H1 (cell line): Measurements from ENCODE around the gene SRGAP2C. TPM values are rescaled to one million over a fixed set of nuclear protein-coding genes. Genes with fewer than 3 reads are reported as not detected.
"Not testable (repeated sequence)": the region's sequence is repeated elsewhere in the genome, so short reads cannot be mapped to it uniquely, and the experiment has no call there.

Experiments
- CTCF ChIA-PET: fragments of 300-600 bp; sonication (Branson Sonifier 250); formaldehyde crosslinking; loops from one replicate; lab custom pipeline; 2021; ENCODE audit not compliant: partially characterized antibody; lab: Charles Lee
- POLR2A ChIA-PET: fragments of 300-600 bp; sonication (Branson Sonifier 250); formaldehyde crosslinking; loops from one replicate; lab custom pipeline; 2021; ENCODE audit warnings: inconsistent platforms; ENCODE audit not compliant: partially characterized antibody; lab: Charles Lee
- DNase-seq, 2 experiments: peaks; one replicate each; pipeline versions ENCODE4 v3.0.0 to v3.0.0-alpha.2; 2010 to 2022; ENCODE audit warnings: low spot score in 2 of 2, low read depth in 1 of 2, mixed read lengths in 1 of 2
- FAIRE-seq: peaks from 2 replicates; lab custom pipeline; 2011; peaks lifted over from hg19 to GRCh38; lab: Jason Lieb, UNC
- H2AFZ ChIP-seq: 2 replicates; pipeline ENCODE4 v1.8.1; 2012; ENCODE audit warnings: low read length, inconsistent platforms
- H2AK5ac ChIP-seq: 2 replicates; pipeline ENCODE4 v1.6.1; 2013; ENCODE audit warnings: low read depth, low read length
- H2BK120ac ChIP-seq: replicated peaks from 2 replicates; pipeline ENCODE3; 2013; ENCODE audit warnings: low read depth, low read length, inconsistent platforms
- H2BK12ac ChIP-seq: 2 replicates; pipeline ENCODE4 v1.6.1; 2013; ENCODE audit warnings: low read depth, low read length
- H2BK15ac ChIP-seq: 2 replicates; pipeline ENCODE4 v1.6.1; 2013; ENCODE audit warnings: low read length
- H2BK20ac ChIP-seq: 2 replicates; pipeline ENCODE4 v1.6.1; 2013; ENCODE audit warnings: low read length
- H2BK5ac ChIP-seq: 2 replicates; pipeline ENCODE4 v1.6.1; 2013; ENCODE audit warnings: low read depth, low read length
- H3K14ac ChIP-seq: 2 replicates; pipeline ENCODE4 v1.6.1; 2013; ENCODE audit warnings: inconsistent platforms; ENCODE audit not compliant: insufficient read length
- H3K18ac ChIP-seq: 2 replicates; pipeline ENCODE4 v1.6.1; 2013; ENCODE audit warnings: low read length; ENCODE audit errors: extremely low read depth
- H3K23ac ChIP-seq: 2 replicates; pipeline ENCODE4 v1.6.1; 2013; ENCODE audit warnings: inconsistent platforms; ENCODE audit not compliant: insufficient read length
- H3K23me2 ChIP-seq: 2 replicates; pipeline ENCODE4 v1.6.1; 2013; ENCODE audit warnings: low read depth, low read length
- H3K27ac ChIP-seq: 2 replicates; pipeline ENCODE4 v1.6.1; 2011; ENCODE audit warnings: low read depth, low read length, inconsistent platforms
- H3K27me3 ChIP-seq, 4 experiments: replicated peaks in 1 of 4; 1 replicate in 1 of 4; 2 replicates in 3 of 4; pipeline versions ENCODE4 v1.6.1 to v1.8.1; 2011 to 2013; ENCODE audit warnings: low read length in 3 of 4, mild to moderate bottlenecking in 3 of 4, inconsistent platforms in 2 of 4, mixed read lengths in 2 of 4, moderate library complexity in 1 of 4; ENCODE audit not compliant: control insufficient read depth in 3 of 4, insufficient read depth in 3 of 4; ENCODE audit errors: extremely low read depth in 1 of 4
- H3K36me3 ChIP-seq, 4 experiments: 2 replicates each; pipeline versions ENCODE4 v1.6.1 to v1.8.1; 2011 to 2013; ENCODE audit warnings: mild to moderate bottlenecking in 4 of 4, low read length in 3 of 4, moderate library complexity in 2 of 4, control low read depth in 1 of 4, inconsistent platforms in 1 of 4; ENCODE audit not compliant: insufficient read depth in 4 of 4, control insufficient read depth in 2 of 4
- H3K4ac ChIP-seq: replicated peaks from 2 replicates; pipeline ENCODE3; 2013; ENCODE audit warnings: low read length, low read depth, mixed read lengths, inconsistent platforms; ENCODE audit not compliant: insufficient read length
- H3K4me1 ChIP-seq, 4 experiments: replicated peaks in 1 of 4; 1 replicate in 1 of 4; 2 replicates in 3 of 4; pipeline versions ENCODE4 v1.6.1 to v1.8.1; 2011 to 2013; ENCODE audit warnings: low read length in 3 of 4, inconsistent platforms in 2 of 4, mixed read lengths in 1 of 4; ENCODE audit not compliant: insufficient read depth in 4 of 4, control insufficient read depth in 3 of 4
- H3K4me2 ChIP-seq, 2 experiments: 2 replicates each; pipeline versions ENCODE4 v1.6.1 to v1.8.1; 2011 to 2013; ENCODE audit warnings: low read depth in 2 of 2, low read length in 2 of 2, control low read depth in 1 of 2, inconsistent platforms in 1 of 2, mild to moderate bottlenecking in 1 of 2; ENCODE audit not compliant: insufficient read depth in 1 of 2
- H3K4me3 ChIP-seq, 4 experiments: fragments of 200-600, 300-600 bp in 1 of 4; sonication (generic), shearing (Covaris generic), sonication (Bioruptor Twin) in 1 of 4; 2 replicates each; pipeline versions ENCODE4 v1.5.1 to v1.8.1; 2011 to 2016; ENCODE audit warnings: low read length in 4 of 4, low read depth in 3 of 4, control low read depth in 2 of 4, inconsistent platforms in 2 of 4, mild to moderate bottlenecking in 2 of 4, mixed read lengths in 1 of 4, moderate library complexity in 1 of 4; ENCODE audit not compliant: insufficient read depth in 2 of 4; ENCODE audit errors: extremely low read depth in 1 of 4
- H3K56ac ChIP-seq: replicated peaks from 2 replicates; pipeline ENCODE3; 2013; ENCODE audit warnings: low read depth, mild to moderate bottlenecking, mixed read lengths, low read length, inconsistent platforms; ENCODE audit not compliant: insufficient read length
- H3K79me1 ChIP-seq: 2 replicates; pipeline ENCODE4 v1.6.1; 2013; ENCODE audit warnings: low read depth, low read length, control low read depth
- H3K79me2 ChIP-seq, 2 experiments: 2 replicates each; pipeline versions ENCODE4 v1.6.1 to v1.8.1; 2012 to 2013; ENCODE audit warnings: low read length in 2 of 2, mild to moderate bottlenecking in 2 of 2, inconsistent platforms in 1 of 2; ENCODE audit not compliant: insufficient read depth in 2 of 2, control insufficient read depth in 1 of 2
- H3K9ac ChIP-seq, 4 experiments: replicated peaks in 1 of 4; 1 replicate in 1 of 4; 2 replicates in 3 of 4; pipeline versions ENCODE4 v1.6.1 to v1.8.1; 2011 to 2013; ENCODE audit warnings: low read depth in 3 of 4, low read length in 3 of 4, control low read depth in 2 of 4, mild to moderate bottlenecking in 2 of 4, moderate library complexity in 2 of 4, inconsistent platforms in 1 of 4; ENCODE audit errors: extremely low read depth in 1 of 4
- H3K9me3 ChIP-seq, 2 experiments: 2 replicates each; pipeline versions ENCODE4 v1.6.1 to v1.8.1; 2012 to 2013; ENCODE audit warnings: mild to moderate bottlenecking in 2 of 2, moderate library complexity in 2 of 2, control low read depth in 1 of 2, inconsistent platforms in 1 of 2, low read depth in 1 of 2, low read length in 1 of 2, mixed read lengths in 1 of 2; ENCODE audit not compliant: insufficient read depth in 2 of 2
- H4K20me1 ChIP-seq, 2 experiments: replicated peaks in 1 of 2; 2 replicates each; pipeline versions ENCODE3 to v1.8.1; 2011 to 2013; ENCODE audit warnings: inconsistent platforms in 2 of 2, low read length in 2 of 2, mild to moderate bottlenecking in 1 of 2; ENCODE audit not compliant: insufficient read depth in 2 of 2, control insufficient read depth in 1 of 2
- H4K5ac ChIP-seq: 2 replicates; pipeline ENCODE4 v1.6.1; 2013; ENCODE audit warnings: low read length, low read depth, mixed read lengths, inconsistent platforms; ENCODE audit not compliant: insufficient read length
- H4K8ac ChIP-seq: 2 replicates; pipeline ENCODE4 v1.8.0; 2013; ENCODE audit warnings: mild to moderate bottlenecking, moderate library complexity, low read length, inconsistent platforms; ENCODE audit not compliant: insufficient read depth; ENCODE audit errors: extremely low read depth
- H4K91ac ChIP-seq: replicated peaks from 2 replicates; pipeline ENCODE3; 2013; ENCODE audit warnings: low read length, mixed read lengths, inconsistent platforms; ENCODE audit not compliant: insufficient read length
- CHD2 ChIP-seq: IDR thresholded peaks from 2 replicates; pipeline ENCODE4 v1.6.1; 2012; ENCODE audit warnings: low read length, improper control_type of control experiment
- SP1 ChIP-seq: IDR thresholded peaks from 2 replicates; pipeline ENCODE4 v1.6.1; 2011; ENCODE audit warnings: low read depth, low read length
- SP2 ChIP-seq: IDR thresholded peaks from 2 replicates; pipeline ENCODE4 v1.6.1; 2012; ENCODE audit warnings: mild to moderate bottlenecking, low read length, inconsistent platforms
- WGBS, 2 experiments: shearing (Covaris generic) in 1 of 2; methylation state at CpG; one replicate each; pipeline versions ENCODE4 v1.1.6 to v1.1.7; 2013 to 2015; ENCODE audit warnings: low lambda C conversion rate in 2 of 2, mixed read lengths in 2 of 2, inconsistent platforms in 1 of 2, low coverage in 1 of 2, missing lambda C conversion rate in 1 of 2; ENCODE audit not compliant: insufficient replicate concordance in 2 of 2, insufficient coverage in 1 of 2, insufficient read length in 1 of 2; ENCODE audit errors: extremely low coverage in 1 of 2, missing lambda C conversion rate in 1 of 2; 5-methylcytosine and 5-hydroxymethylcytosine counted together
- long read RNA-seq, 2 experiments: library from RNA in 1 of 2; library from capped mRNA in 1 of 2; stranded (forward); transcript quantifications; one replicate each; pipeline ENCODE4 v2.0.0, GENCODE V29; 2021; ENCODE audit warnings: inconsistent platforms in 1 of 2
- polyA minus RNA-seq, 3 experiments: library from RNA; depleted of rRNA, polyadenylated mRNA; stranded (reverse); fragments of >200 nt; gene quantifications; 1 replicate in 2 of 3; 2 replicates in 1 of 3; pipeline ENCODE4 v1.2.3, GENCODE V29; 2011
- polyA plus RNA-seq, 7 experiments: library from polyadenylated mRNA; depleted of rRNA in 3 of 7; stranded (reverse) in 5 of 7; unstranded in 2 of 7; fragments of >200 nt in 5 of 7; fragments of 200-250 nt in 2 of 7; gene quantifications; 1 replicate in 5 of 7; 2 replicates in 1 of 7; 4 replicates in 1 of 7; pipeline versions ENCODE4 v1.2.1 to v1.2.3, GENCODE V29; 2011 to 2013; ENCODE audit warnings: missing spikeins in 2 of 7, mixed read lengths in 2 of 7
- total RNA-seq: library from RNA; stranded (reverse); fragmentation: NEBNext Ultra II Directional; extraction: Animal tissue kit (Norgen Biotek cat#: 25700); gene quantifications from 2 replicates; pipeline ENCODE4 v1.2.1, GENCODE V29; 2021

Gene SRGAP2C
- total RNA-seq (25.2 and 28.7 TPM in 2 replicates), polyA plus RNA-seq (2011; rRNA removed) (2.5 TPM in 2 replicates), polyA minus RNA-seq (2011; rRNA and poly(A)+ RNA removed) (12.8 and 15.4 TPM in 2 replicates)
- polyA plus RNA-seq (2011; cell fraction: cytosol; rRNA removed) = 2.9 TPM
- polyA plus RNA-seq (2011; cell fraction: nucleus; rRNA removed) = 9.2 TPM
- 3.2 to 6.2 TPM (median 4.0 TPM) in 4 replicates for polyA plus RNA-seq (2012, experiment 1 of 2)
- 0.39 TPM for polyA plus RNA-seq (2012, experiment 2 of 2)
- 8.5 TPM for polyA plus RNA-seq (2013, experiment 1 of 2)
- 7.2 TPM for polyA plus RNA-seq (2013, experiment 2 of 2)
- polyA minus RNA-seq (2011; cell fraction: cytosol; rRNA and poly(A)+ RNA removed) = 23.0 TPM
- polyA minus RNA-seq (2011; cell fraction: nucleus; rRNA and poly(A)+ RNA removed) = 26.5 TPM
- long read RNA-seq, experiment 1, full-length matches to known transcripts = 1 of 10 reads
- long read RNA-seq, experiment 1, partial matches to known transcripts = 0 of 10 reads
- long read RNA-seq, experiment 1, other reads (novel, unspliced or antisense) = 9 of 10 reads
- long read RNA-seq, experiment 2, partial matches to known transcripts = 1 of 4 reads
- long read RNA-seq, experiment 2, other reads (novel, unspliced or antisense) = 3 of 4 reads

GRCh38 chr1:121184290-121185127, at the start of gene SRGAP2C, which contains the start of gene FAM72B:
Gene SRGAP2C, plus strand, starts transcription at chr1:121184975. Its CDS starts 2,472 bp downstream, at chr1:121187447.
Gene FAM72B, minus strand, starts transcription at chr1:121184340. Its CDS starts 851 bp downstream, at chr1:121183489.
- H4K20me1 ChIP-seq, H3K36me3 ChIP-seq, H4K8ac ChIP-seq, H3K9ac ChIP-seq, FAIRE-seq, H2BK20ac ChIP-seq, CTCF ChIA-PET, H3K9me3 ChIP-seq, H3K4ac ChIP-seq, H3K79me2 ChIP-seq, H3K23me2 ChIP-seq, H2BK15ac ChIP-seq, H3K27me3 ChIP-seq, H2AFZ ChIP-seq, H2BK12ac ChIP-seq, H4K91ac ChIP-seq, H3K56ac ChIP-seq, H4K5ac ChIP-seq, H3K4me1 ChIP-seq, H2AK5ac ChIP-seq, H3K79me1 ChIP-seq, H3K14ac ChIP-seq, H3K23ac ChIP-seq, H2BK120ac ChIP-seq, H3K27ac ChIP-seq, H3K18ac ChIP-seq, POLR2A ChIA-PET, H2BK5ac ChIP-seq: not testable (repeated sequence)
- TF ChIP-seq SP1 (peak; percentile 75), CHD2 (peak; percentile 55; the same call in 1 of the 2 replicates), SP2 (peak; percentile 27; the same call in 1 of the 2 replicates)
- peak within 1 kb of the TSS in 1 of 2 experiments; percentile 42; a peak in 1 of 4 replicates for H3K4me2 ChIP-seq
- WGBS, 2 experiments = 1% methylated on average over 19 of the region's 54 CpGs; no CpG with 5 or more reads in 1 of the 2 experiments
- H3K4me3 ChIP-seq = peak within 1 kb of the TSS; percentile 29 to 54 (median 36); a peak in 7 of 8 replicates
- peak in 1 of 2 experiments; percentile 83 for DNase-seq
